Left ventricle myocardium superior (tissue), 1 donor: ENCODE results near the gene FABP1. TPM values are rescaled to one million over a fixed set of nuclear protein-coding genes. Genes with fewer than 3 reads are reported as not detected.

Experiments used
- ATAC-seq: fragments of 200-7000 bp; cut with Tn5 transposase; one replicate; pipeline ENCODE4 v1.9.1; 2020; ENCODE audit warnings: mild to moderate bottlenecking, moderate library complexity
- DNase-seq: peaks from one replicate; pipeline ENCODE4 v3.0.0-alpha.2; 2020
- intact Hi-C: fragments of 100-400 bp; cut with micrococcal nuclease; formaldehyde crosslinking; loops from one replicate; pipeline ENCODE4 v1.11.0; 2022
- long read RNA-seq: library from polyadenylated mRNA; unstranded; transcript quantifications from one replicate; pipeline ENCODE4 v2.0.0, GENCODE V29; 2021
- total RNA-seq: library from RNA; stranded (reverse); fragmentation: NEBNext Ultra II Directional; extraction: Animal tissue kit (Norgen Biotek cat#: 25700); gene quantifications from one replicate; pipeline ENCODE4 v1.2.1, GENCODE V29; 2021
- donor health status: DM: no; HTN: yes; CAD: no; lungs with severe emphysema.

Gene FABP1
- total RNA-seq: not detected
- long read RNA-seq: 0 reads

DNA sequence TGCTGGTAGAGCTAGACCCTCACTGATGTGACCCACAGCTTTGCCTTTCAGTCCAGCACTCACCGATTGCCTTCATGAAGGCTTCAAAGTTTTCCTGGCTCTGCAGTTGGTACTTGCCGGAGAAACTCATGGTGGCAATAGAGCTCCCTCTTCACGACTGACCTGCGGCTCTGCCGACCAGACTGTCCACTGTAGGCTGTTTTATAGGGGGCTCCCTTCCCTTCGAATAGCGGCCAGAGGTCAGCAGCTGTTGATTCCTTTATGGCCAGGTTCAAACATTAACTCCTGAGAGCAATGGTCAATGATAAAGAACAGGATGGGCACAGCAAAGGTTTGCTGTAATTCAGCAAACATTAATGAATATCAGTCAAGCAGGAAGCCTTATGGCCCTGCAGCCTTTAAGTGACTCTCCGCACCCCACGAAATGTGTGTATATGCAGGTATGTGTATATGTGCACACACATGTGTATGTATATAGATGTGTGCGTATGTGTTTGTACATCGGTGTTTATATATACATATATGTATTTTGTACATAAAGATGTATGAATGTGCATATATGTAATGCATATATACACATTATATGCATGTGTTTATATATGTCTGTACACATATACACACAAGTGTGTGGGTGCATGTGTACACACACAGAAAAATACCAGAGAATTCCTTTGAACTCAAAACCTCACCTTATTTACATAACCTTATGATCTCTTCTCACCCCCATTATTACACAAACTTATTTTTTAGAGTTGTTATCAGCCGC is at the start of gene FABP1:
TSS of gene FABP1 (minus strand) at position 175 of the 766 bp plus-strand sequence. CDS start at position 130, 45 bp downstream.
- ATAC-seq (no peak), DNase-seq (no peak)
- intact Hi-C loops: no loop called here

DNA sequence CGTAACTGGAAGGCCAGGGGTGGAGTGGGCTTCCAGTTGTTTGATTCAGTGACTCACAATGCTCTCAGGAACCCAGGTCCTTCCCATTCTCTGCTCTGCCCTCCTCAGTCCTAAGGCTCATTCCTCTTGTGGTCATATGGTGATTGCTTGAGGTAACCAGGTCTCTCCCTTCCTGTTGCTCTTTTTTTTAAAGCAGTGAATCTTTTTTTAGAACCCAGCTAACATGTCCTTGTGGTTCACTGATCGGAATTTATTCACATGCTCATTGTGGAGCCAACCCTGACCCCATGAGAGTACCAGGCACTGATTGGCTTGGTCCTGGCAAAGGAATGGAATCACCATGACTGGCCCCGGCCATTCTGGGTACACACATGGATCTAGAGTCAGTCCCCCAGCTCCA is 49.7 kb upstream of the FABP1 start:
- no peak for DNase-seq
- intact Hi-C loops: no loop called here
- ATAC-seq: peak; percentile 61

DNA sequence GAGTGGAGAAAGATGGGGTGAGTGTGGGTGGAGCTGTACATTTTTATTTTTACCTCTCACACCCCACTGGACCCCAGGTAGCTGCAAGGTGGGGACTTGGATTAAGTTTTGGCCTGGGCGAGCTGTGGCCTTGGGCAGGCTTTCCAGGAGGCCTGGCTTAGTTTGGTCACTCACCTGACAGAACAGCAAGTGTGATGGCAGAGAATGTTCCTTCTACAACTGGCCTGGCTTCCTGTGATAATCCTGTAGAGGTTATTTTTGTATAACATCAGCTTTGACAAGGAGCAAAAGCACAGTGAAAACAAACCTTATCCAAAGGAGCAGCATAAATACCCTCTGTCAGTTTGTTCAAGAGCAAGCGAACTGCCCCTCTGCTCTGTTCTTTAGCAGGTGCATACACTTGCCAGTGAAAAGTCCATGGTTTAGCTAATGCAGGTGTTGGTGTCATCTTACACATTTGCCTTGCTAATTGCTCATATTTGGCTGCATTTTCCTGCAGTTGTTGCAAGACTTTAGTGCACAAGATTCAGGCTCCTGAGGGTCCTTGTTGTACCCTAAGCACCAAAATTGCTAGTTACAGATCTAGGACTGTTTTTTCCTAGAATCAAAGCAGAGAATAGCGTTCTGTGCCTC is 48.6 kb upstream of the FABP1 start:
- ATAC-seq (peak; percentile 82), DNase-seq (no peak)
- intact Hi-C loops: no loop called here

DNA sequence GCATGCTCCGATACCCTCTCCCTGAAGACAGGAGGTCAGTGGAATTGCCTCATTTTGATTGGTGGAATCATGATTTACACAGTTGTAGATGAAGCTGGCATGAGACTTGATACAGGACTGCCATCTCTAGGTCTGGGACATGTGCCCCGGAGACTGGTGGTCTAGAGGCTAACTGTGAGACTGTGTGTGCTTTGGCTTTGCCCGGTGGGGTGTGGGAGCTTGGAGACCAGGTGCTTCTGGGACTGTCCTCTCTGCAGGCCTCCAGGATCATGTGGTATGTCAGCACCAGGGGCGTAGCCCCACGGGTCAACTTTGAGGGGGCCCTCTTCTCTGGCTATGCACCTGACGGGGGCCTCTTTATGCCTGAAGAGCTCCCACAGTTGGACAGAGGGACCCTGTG is 45.0 kb upstream of the FABP1 start:
- ATAC-seq: no peak
- no peak for DNase-seq
- intact Hi-C loops: no loop called here

DNA sequence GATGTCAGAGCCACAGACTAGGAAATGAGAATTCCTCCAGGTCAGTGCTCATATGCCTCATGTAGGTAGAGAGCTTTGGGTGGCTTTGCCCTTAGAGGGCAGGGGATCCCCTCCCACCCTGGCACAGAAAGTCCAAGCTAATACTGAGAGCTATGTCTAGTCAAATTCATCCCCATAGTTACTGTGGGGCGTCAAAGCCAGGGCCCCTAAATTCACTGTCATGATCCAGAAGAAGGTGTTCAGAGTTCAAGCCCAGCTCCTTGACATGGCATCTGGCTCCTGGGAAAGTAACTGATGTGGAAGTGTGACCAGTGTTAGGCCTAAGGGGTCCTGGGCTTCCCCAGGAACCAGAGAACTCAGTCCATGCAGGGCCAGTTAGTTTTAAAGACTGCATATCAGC is 44.1 kb upstream of the FABP1 start:
- intact Hi-C loops: no loop called here
- DNase-seq (no peak), ATAC-seq (no peak)

DNA sequence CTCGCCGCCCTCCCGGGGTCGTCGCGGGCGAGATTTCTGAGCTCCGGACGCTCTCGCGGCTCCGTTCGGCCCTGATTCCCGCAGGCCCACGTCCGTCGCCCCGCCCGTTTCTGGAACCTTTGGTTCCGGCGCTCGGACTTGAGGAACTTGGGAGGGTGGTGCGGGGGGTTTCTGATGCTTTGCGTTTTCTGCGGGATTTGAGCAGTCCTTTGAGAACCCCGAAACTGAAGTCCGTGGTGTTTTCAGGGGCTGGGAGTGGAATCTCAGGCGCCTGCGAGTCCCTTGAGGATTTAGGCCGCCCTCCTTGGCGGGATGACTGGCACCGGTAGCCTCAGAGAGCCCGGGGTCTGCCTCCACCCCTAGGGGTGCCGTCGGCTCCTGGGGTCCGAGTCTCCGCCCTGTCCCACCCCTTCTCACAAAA is 42.6 kb upstream of the FABP1 start:
- DNase-seq: no peak
- ATAC-seq: peak; percentile 42
- intact Hi-C loops: no loop called here

DNA sequence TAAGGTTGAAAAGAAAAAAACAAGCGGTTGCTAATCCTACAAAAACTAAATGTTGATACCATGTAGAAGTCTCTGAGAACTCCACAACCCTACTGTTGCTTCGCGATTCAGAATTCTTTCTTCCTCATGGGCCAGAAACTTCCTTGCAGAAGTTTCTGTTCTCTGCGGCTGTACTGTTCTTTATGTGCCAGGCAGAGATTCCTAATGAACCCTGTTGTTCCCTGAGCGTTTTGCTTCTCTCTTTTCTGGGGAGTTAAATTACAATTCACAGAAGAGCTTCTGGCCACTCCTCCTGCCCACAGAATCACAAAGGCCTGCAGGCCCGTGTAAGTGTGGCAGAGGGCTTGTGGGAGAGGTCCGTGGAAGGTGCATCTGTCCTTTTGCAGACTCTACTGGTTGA is 40.5 kb upstream of the FABP1 start:
- ATAC-seq: no peak
- intact Hi-C loops: no loop called here

DNA sequence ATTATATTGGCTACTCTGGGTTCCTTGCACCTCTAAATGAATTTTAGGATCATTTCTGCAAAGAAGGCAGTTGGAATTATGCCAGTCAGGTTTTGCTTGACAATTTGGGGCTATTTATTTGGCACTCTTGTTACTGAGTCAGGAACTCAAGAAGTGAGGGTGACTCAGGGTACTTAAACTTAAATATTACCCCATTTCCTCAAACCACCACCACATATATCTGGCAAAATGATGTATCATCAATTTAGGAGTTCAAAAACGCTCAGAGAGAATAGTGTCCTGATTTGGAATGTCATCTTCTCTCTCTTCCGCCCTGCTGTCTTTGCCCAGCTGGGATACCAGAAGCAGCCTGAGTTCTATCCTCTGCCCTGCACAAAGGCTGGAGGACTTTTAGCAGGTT is 39.9 kb upstream of the FABP1 start:
- intact Hi-C loops: no loop called here
- no peak for ATAC-seq
- DNase-seq: no peak

More for the DNA sequence above, 40.5 kb upstream of the FABP1 start:
- DNase-seq: no peak

DNA sequence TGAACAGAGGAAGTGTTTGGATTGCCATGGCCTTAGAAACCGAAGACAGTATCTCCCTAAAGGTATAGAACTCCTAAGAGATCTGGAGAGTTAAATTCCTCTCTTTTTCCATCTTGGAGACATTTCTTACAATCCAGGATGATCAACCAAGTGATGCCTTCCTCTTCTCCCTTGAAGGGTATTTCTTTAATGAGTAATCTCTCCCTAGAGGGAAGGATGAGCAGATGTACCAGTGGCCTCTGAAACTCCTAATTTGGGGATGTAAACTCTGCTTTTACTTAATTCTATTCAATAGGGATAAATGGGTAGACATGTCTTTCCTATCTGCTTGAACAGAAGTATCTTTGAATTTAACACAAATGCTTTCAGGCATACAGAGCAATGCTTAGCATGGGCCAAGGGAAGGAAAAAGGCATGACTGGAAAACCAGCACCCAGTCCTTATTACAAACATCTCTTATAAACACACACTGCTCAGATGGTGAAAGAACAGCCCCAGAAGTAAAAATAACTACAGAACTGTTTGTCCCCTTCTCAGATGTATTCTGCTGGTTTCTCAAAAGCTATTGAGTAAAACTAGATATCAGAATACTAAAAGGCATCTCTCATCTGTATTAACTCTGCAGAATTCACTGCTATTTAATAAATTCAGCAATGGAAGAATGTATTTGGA is 37.6 kb upstream of the FABP1 start:
- intact Hi-C loops: no loop called here
- DNase-seq: no peak
- ATAC-seq: peak; percentile 23

DNA sequence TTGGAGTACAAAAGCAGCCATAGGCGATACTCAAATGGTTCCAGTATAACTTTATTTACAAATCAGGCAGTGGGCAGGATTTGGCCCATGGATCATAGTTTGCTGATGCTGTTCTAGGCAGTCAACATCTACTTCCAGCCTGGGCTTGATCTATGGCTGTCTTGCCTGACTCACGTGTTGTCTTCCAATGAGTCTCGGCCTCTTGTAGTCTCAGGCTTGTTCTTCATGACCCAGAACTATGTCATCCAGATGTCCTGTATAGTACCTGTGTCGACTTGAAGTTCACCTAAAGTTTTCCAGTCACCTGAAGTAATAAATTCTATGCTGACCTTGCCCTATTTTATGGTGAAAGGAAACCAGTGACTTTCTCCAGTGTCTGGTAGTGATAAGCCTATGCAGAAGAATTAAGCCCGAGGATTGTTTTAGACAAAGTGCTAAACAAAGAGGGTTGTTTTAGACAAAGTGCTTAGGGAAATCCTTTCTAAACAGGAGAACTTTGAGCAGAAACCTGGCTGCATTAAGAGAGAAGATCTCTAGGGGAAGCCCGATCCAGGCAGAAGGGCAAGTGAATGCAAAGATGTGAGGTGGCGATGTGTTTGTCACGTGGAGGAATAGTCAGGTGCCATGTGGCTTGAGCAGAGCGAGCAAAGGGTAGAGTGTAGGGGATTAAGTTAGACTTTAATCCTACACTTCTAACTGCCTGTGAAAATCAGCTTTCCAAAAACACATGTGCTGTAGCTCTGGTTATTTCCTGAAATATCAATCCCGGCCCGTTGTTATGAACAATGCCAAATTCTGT is 33.8 kb upstream of the FABP1 start:
- intact Hi-C loops: loop anchor here (5.0 kb wide), 1 partner anchor 99 kb away; no protein-coding TSS in a partner anchor
- ATAC-seq: no peak
- no peak for DNase-seq

DNA sequence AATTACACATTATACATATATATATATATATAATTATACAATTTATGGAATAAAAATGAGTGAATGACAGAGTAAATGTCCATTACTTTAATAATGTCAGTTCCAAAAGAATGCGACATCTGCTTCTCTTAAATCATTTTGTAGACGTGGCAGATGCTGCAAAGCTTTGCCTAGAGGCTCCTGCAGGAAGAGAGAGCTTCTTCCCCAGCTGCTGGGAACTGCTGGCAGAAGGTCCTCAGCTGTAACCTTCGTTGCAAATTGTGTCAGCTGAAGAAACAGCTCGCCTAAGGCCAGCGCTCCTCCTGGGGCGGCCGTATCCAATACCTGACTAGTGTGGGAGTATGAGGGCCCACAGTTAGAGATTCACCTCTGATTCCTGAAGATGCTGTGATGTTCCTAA is 32.7 kb upstream of the FABP1 start:
- DNase-seq: no peak
- intact Hi-C loops: loop anchor here (5.0 kb wide), 1 partner anchor 98 kb away; no protein-coding TSS in a partner anchor
- no peak for ATAC-seq

DNA sequence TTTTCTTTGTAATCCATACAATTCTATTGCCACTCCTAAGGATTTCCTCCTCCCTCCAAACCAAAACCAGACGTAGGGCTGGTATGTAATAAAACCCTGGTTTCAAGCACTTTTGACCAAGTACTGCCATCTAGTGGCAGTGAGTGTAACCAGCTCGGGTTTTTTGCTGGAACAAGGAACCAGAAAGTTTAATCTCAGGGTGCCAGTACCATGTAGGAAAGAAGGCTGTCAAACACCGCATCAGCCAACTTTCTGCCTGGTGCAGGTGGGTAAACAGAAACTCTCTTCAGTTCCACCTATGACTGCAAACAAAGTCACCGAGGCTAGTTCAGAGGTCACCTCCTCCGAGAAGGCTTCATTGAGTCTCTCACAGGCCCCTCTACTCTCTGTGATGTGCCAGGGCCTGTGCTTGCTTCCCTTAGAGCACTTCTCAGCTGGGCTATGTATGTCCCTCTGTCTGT is 32.1 kb upstream of the FABP1 start:
- peak; percentile 36 for DNase-seq
- intact Hi-C loops: loop anchor here (5.0 kb wide), 1 partner anchor 98 kb away; no protein-coding TSS in a partner anchor
- ATAC-seq: peak; percentile 67

DNA sequence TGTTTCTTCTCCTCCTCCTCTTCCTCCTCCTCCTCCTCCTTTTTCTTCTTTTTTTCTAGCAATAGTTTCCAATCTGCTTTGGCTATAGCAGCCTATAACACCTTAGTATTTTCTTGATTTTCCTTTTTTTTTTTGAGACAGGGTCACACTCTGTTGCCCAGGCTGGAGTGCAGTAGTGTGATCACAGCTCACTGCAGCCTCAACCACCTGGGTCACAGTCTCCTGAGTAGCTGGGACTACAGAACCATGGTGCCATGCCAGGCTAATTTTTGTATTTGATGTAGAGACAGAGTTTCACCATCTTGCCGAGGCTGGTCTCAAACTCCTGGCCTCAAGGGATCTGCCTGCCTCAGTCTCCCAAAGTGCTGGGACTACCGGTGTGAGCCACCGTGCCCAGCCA is 31.6 kb upstream of the FABP1 start:
- intact Hi-C loops: no loop called here
- no peak for DNase-seq
- no peak for ATAC-seq

DNA sequence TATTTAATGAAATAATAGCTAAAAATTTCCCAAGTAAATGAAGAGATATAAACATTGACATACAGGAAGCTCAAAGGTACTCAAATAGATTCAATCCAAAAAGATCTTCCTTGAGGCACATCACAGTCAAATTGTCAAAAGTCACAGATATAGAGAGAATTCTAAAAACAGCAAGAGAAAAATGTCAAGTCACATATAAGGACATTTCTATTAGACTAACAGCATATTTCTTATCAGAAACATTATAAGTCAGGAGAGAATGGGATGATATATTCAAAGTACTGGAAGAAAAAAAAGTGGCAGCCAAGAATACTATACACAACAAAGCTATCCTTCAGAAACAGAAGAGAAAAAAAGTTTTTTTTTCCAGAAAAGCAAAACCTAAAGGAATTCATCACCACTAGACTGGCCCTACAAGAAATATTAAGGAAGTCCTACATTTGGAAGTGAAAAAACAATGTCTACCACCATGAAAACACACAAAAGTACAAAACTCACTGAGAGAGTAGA is 21.1 kb upstream of the FABP1 start:
- DNase-seq (no peak), ATAC-seq (no peak)
- intact Hi-C loops: no loop called here

DNA sequence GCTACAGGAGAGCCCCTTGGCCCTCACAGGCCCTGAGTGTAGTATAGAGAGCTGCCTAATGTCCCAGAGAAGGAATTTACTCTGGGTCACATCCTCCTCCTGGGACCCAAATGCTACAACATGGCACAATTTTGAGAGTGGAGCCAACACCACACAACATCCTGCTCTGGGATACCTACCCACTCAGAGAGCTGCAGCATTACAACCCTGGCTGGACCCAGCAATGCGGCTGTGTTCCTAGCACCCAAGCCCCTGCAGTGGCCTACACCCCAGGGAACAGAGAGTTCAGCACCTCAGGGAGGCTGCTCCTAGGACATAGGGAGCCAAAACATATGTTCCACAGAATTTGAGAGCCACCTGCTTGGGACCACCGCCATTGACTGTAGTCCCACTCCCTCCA is 19.3 kb upstream of the FABP1 start:
- intact Hi-C loops: no loop called here
- DNase-seq (no peak), ATAC-seq (no peak)

DNA sequence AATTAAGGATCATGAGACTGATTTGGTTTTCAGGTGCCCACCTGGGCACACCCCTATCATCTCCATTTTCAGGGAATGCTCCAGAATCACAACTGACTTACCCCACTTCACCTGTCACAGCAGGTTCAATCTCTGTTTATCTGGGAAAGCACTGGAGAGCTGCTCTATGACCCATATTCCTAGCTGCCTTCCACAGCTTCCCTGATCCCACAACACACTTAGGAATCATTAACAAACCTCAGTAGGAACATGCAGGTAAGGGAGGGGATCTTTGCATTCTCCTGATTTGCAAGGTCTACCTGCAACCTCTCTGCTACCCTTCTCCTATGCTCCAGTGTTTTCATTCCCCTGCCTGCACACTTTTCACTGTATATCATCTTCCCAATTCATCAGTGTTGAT is 18.7 kb upstream of the FABP1 start:
- intact Hi-C loops: no loop called here
- DNase-seq (no peak), ATAC-seq (no peak)

DNA sequence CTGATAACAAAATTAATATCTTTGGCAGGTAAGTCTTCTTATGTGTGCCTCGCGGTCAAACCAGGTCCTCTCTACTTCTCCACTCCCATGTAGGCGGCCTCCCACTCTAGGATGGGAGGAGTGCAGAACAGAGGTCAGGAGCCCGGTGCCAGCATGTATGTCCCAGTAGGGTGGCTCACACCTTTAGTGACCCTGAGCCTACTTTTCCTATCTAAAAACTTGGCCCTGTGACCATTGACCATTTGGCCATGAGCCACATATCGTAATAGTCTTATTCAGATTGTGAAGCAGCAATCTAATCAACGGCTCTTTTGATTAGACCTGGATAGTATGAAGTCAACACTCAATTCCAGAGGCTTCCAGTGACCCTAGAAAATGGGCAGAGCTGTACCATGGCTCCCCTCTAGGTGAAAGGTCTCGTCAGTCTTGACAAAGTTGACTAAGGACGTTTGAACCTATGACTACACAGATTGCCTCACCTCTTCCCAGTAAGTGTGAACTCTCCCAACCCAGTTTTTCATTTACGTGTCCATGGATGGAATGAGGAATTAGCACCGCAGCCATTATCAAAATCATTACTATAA is 17.1 kb upstream of the FABP1 start:
- DNase-seq (no peak), ATAC-seq (no peak)
- intact Hi-C loops: no loop called here

DNA sequence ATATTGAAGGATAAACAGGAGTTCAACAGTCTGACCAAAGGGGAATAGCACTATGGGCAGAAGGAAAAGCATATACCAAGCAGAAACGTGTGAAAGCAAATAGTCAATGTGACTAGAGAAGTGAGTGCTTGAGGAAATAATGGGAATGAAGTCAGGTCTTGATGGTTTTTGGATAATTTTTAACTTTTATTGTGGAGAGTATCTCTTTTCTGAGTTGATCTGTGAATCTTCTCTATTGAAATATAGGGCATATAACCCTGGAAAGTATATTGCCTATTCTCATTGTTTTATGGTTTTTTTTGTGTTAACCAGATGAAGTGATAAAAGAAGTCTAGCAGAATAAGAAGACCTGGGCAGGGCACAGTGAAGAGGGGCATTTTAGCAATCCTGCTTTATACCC is 16.4 kb upstream of the FABP1 start:
- DNase-seq (no peak), ATAC-seq (no peak)
- intact Hi-C loops: no loop called here

DNA sequence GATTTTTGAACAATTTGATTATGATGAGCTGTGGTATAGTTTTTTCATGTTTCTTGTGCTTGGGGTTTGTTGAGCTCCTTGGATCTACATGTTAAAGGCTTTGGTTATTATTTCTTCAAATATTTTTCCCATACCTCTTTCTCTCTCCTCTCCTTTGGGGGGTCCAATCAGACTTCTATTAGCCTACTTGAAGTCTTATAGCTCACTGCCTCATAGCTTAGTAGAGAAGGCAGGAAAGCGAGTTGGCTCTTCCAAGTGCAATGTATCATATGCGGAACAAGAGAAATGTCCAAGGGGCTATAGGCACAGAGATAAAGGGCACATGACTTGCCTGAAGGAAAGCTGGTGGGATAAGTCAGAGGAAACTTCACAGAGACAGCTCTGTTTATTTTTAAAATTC is 14.1 kb upstream of the FABP1 start:
- ATAC-seq: no peak
- intact Hi-C loops: no loop called here
- DNase-seq: no peak
